Omental fat pad (tissue), 4 donors: ENCODE results near the gene IL4I1. TPM values are rescaled to one million over a fixed set of nuclear protein-coding genes. Genes with fewer than 3 reads are reported as not detected.

Experiments
- ATAC-seq: fragments of 150-250 bp; one replicate; pipeline ENCODE4 v1.9.1; 2016; ENCODE audit warnings: mild to moderate bottlenecking, moderate library complexity; ENCODE audit not compliant: low FRiP score
- DNase-seq: peaks from one replicate; pipeline ENCODE4 v3.0.0-alpha.2; 2019; ENCODE audit warnings: low spot score
- CTCF ChIP-seq, 3 donors: fragments of 450-650 bp; IDR thresholded peaks; one replicate each; pipeline ENCODE4 v1.5.1; 2016 to 2017; ENCODE audit warnings: antibody characterized with exemption in 3 of 3, mild to moderate bottlenecking in 3 of 3, moderate library complexity in 2 of 3
- total RNA-seq, 4 donors: library from RNA; depleted of rRNA; stranded (reverse); fragments of >200 nt; gene quantifications; one replicate each; pipeline ENCODE4 v1.1.0, GENCODE V29; 2016

IL4I1 gene
- total RNA-seq, 4 donors from 2014 or later = 0.56 to 5.5 (median 1.5) TPM; not detected in 1

GRCh38 chr19:49873129-49873521 is 23.6 kb downstream of the IL4I1 start:
- no peak for ATAC-seq
- TF ChIP-seq CTCF (IDR thresholded peaks at IDR 0.05) = no peak
- no peak for DNase-seq

GRCh38 chr19:49872245-49873128 is 24.2 kb downstream of the IL4I1 start:
- TF ChIP-seq CTCF (IDR thresholded peaks at IDR 0.05) = no peak
- DNase-seq (no peak), ATAC-seq (no peak)

GRCh38 chr19:49871349-49871985 is 25.2 kb downstream of the IL4I1 start:
- no peak for DNase-seq
- no peak for TF ChIP-seq CTCF (IDR thresholded peaks at IDR 0.05)
- no peak for ATAC-seq

GRCh38 chr19:49870309-49870901 is 26.3 kb downstream of the IL4I1 start:
- no peak for ATAC-seq
- DNase-seq = no peak
- no peak for TF ChIP-seq CTCF (IDR thresholded peaks at IDR 0.05)

- DNase-seq = peak; percentile 79
- TF ChIP-seq CTCF (IDR thresholded peaks at IDR 0.05) = no peak
- peak; percentile 86 for ATAC-seq
Measured at GRCh38 chr19:49869484-49870308, 27.0 kb downstream of the IL4I1 start.

- DNase-seq = peak; percentile 71
- peak; percentile 5 for ATAC-seq
- TF ChIP-seq CTCF (IDR thresholded peaks at IDR 0.05) = no peak
Measured at GRCh38 chr19:49869009-49869483, 27.6 kb downstream of the IL4I1 start.
